Midbrain (tissue), 1 donor: ENCODE measurements around the gene DUOX1.
"Not testable (repeated sequence)": the region's sequence is repeated elsewhere in the genome, so short reads cannot be mapped to it uniquely, and the experiment has no call there.

Source experiments
- DNase-seq: peaks from one replicate; lab custom pipeline; 2025; lab: John Stamatoyannopoulos, UW

The DUOX1 gene

DNA sequence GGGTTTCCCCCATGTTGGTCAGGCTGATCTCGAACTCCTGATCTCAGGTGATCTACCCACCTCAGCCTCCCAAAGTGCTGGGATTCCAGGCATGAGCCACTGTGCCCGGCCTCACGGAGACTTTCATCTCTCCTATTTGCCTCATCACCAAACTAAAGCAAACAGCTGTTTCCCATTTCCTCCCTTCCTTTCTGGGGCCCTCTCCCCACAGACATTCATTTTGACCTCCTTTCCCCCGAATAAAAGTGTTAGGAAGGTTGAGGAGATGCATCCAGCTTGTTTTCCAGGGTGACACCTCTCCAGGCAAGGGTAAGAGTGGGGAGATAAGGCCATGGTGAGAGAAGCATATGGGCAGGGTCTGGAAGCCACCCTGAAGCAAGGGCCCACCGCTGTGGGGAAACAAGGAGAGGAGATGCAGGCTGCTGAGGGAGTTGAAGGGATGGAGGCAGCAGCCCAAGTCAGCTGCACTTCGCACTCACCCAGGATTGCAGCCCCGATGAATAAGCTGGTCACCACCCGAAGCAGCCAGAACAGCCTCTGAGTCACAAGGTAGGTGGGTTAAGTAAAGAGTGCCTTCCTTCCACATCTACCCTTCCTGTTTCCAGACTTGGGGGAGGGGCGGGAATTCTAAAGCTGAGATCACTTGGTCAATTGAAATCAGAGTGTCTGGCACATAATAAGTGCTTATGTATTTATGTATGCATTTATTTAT lies 7.9 kb upstream of the DUOX1 start:
- no peak for DNase-seq

DNA sequence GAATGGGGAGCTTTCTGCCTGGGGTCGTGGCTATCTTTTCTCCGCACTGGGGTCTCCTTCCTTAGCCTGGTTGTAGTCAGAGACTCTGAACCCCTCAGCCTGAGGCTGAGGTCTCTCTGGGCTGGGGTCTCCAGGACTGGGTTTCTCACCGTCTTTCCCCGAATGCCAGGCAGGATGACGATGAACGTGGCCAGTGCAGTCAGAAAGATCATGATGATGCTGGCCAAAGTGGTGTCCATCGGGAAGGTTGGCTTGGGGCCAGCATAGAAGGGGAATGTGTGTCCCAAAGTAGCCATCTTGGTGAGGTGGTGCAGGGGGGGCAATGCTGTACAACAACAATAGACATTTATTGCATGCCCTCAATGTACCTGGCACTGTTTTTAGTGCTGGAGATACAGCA lies 7.1 kb upstream of the DUOX1 start:
- no peak for DNase-seq

DNA sequence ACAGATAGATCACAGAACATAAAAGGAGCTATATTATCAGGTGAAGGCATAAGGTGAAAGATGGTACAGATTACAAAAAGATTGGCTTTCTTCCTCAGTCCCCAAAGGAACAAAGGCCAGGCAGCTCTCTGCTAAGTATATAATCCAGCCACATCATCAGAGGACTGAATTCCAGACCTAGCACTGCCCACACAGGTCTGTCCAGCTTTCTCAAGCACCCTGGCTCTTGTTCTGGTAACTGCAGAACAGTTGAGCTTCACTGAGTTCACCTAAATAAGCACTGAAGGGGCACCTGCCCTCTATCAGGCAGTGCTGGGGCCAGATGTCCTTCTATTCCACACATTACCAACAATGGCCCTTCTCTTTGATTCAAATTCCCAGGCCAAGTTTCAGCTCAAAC lies 6.4 kb upstream of the DUOX1 start:
- no peak for DNase-seq

DNA sequence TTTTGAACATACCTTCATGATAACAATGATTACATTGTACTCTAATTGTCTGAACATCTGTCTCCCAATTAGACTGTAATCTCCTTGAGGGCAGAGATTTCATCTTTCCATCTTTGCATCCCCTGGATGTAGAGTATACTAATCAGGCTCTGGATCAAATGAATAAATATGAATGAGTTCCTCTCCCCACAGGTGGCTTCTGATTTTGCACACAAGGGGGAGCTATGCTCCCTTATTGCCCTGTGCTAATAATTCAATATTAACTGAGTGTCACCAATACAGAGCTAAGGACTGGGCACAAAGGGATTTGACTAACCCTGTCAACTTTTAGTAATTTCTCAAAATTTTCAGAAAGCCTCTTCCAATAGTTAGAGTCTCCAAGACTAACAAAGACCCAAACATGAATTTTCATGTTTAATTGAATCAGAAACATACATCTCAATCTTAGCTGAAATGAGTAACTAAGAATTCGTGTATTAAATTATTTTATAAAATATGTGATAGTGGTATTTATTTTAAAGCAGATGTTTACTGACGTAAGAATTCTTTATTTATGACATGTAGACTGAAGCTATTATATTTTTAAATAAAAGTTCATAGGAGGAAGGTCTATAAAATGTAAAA lies 3.1 kb upstream of the DUOX1 start:
- no peak for DNase-seq

DNA sequence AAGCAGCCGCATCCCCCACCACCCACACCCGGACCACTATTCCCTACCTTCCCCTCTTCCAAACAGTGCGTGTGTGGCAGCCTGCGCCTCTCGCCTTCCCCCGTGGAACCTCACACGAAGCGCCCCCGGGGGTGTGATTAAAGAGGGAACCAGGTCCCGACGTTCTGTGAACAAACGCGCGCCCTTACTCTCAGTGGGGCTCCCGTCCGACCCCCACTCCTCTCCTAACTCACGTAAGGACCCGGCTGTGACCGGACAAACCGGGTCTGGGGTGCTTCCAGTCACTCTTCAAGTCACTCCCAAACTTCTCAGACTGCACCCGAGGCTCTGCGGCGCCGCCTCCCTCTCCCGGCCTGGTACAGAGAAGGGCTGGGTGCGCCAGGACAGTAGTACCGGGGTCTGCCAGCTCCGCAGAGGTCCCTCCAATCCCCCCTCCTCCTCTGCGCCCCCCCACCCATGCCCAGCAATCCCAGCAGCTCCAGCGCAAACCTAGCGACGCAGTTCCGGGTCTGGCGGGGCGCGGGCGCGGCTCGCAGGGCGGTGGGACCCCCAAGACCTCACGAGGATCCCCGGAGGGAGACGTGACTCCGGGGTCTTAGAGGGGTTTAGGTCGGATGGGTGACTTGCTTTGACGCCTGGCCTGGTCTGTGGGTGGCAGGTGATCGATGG lies 689 bp upstream of the DUOX1 start:
- DNase-seq = no peak

DNA sequence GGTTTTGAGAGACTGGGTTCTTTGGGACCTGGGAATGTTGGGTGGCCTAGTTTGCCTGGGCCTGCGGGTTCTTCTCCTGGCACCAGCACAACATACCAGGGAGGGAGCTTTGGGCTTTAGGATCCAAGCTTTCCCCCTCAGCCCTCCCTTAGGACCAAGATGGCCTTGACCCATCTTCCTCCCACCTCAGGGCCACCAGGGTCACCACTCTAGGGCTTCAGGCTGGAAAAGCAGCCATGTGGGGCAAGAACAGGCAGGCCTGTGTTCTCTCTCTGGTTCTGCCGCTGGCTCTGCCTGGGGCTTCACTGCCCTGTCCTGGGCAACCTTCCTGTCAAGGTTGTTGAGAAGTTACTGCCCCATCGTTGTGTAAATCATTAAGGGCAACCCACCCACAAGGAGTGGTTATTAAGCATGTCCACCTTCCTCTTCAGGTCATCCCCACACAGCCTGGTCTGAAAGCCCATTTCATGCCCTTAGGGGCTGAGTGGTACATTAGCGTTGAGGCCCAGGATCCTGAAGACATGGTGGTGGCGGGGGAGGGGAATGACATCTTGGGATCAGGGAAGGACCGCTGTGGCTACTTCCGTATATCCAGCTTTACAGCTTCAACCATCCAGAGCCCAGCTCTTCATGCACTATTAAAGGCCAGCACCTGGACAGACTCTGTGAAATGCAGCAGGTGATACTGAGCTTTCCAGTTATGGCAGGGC lies 652 bp downstream of the DUOX1 start:
- DNase-seq = no peak

DNA sequence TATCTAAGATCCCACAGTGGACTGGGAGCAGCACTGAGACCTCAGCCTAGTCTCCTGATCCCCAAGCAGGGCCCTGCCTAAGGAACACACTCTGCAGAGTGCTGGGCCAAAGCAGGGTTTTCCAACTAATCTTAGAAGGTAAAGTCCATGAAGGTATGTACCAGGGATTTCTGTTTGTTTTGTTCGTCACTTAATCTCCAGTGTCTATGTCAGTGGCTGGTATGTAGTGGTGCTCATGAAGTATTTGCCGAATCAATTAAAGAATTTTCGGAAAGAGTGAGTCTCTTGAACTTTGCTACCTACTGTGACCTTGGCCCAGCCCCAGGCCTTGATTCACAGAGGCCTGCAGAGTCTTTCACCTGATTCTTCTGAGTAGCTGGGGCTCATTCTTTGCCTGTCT lies 1.7 kb downstream of the DUOX1 start:
- no peak for DNase-seq

DNA sequence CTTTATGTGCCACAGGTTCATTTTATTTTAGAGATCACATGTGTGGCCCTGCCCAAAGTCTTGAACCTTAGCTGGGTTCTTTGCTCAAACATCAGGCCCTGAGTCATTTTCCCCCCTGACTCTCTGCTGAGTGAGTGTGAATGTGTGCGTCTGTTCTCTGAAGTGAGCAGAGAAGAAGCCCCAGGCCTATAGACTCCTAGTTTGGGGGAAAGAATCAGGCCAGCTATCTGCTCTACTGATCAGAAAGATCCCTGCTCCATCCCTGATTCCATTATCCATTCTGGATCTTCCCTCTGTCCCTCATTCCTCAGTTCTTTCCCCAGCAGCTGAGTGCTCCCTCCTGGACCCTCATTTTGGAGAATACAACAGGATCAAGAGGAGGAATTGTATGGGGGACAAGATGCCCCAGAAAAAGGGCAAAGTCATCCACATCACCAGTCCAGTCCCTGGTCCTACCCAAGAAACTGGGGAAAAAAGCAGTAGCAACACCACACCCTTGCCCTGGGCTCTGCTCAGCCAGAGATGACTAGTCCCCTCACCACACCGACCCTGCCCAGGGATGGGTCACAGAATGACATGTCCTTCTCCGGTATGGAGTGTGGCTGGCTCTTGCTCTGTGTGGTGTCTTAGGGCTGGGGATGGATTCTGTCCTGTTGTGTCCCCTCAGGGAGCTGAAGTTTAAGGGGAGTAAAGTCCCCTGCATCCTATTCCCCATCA lies 3.2 kb downstream of the DUOX1 start:
- no peak for DNase-seq

DNA sequence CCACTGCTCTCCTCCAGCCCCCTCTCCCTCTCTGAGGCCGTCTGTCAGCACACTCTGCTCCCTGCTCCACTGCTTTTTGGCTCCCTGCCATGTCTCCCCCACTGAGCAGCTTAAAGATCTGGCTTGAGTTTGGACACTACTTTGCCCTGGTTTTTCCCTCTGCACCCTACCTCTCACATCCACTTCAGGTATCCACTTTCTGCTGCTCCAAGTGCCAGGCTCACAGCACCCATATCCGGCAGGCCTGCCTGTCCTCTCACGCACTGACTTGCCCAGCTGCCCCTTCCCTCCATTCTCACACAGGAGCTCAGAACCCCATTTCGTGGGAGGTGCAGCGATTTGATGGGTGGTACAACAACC lies 3.7 kb downstream of the DUOX1 start:
- DNase-seq = no peak

DNA sequence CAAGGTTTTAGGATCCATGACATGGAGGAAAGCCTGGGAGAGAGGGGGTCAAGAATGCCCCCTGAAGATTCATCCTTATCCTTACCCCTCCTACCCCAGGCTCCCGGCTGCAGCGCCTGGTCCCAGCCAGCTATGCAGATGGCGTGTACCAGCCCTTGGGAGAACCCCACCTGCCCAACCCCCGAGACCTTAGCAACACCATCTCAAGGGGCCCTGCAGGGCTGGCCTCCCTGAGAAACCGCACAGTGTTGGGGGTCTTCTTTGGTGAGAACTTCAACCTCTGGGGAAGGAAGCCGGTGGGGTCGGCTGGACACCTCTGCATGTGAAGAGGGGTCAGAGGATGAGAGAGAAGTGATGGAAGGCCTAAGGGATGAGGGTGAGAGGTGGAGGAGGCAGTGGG lies 4.3 kb downstream of the DUOX1 start:
- DNase-seq = no peak

DNA sequence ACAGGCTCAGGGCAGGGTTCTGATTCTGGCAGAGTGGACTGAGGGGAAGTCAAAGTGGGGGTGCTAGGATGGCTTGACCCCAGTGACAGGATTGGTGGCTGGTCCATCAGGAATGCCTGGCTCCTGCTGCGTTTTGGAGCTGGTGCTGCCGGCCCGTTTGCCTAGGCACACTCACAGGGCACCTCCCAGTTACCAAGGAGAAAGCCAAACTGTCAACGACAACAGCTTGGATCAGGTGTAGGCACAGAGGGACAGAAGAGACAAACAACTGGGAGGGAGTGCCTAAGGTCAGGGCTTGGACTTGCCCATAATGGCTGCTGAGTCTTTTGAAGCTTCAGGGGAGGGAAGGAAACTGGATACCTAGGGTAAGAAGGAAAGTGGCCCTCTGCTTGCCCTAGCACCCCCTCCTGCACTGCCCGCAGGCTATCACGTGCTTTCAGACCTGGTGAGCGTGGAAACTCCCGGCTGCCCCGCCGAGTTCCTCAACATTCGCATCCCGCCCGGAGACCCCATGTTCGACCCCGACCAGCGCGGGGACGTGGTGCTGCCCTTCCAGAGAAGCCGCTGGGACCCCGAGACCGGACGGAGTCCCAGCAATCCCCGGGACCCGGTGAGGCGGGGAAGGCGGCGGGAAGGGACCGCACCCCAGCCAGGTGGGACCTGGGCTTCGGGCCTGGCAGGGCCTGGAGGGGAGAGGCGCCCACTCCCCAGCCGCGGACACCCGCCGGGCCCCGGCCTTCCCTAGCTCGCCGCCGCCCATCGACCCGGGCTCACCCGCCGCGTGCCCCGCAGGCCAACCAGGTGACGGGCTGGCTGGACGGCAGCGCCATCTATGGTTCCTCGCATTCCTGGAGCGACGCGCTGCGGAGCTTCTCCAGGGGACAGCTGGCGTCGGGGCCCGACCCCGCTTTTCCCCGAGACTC lies 5.1 kb downstream of the DUOX1 start:
- no peak for DNase-seq

DNA sequence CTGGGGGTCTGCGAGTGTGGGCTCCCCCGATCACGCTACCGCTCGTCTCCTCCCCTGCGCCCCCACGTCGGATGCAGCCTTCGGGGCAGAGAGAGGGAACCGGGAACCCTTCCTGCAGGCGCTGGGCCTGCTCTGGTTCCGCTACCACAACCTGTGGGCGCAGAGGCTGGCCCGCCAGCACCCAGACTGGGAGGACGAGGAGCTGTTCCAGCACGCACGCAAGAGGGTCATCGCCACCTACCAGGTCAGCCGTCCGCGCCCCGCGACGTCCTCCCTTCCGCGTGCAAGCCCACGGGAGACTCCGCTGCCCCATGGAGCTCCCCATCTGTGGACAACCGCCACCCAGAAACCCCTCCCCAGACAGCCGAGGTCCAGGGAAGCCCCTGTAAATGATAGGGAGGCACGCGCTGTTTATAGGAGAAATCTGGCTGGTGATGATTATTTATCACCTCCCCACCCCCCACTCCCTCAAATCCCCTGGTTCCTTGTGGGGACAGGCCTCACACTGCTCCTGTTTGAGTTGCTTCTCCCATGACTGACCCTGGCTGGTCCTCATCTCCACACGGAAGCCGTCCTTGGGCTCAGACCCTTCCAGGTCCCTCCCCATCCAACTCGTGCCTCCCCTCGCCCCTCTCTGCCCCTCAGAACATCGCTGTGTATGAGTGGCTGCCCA lies 6.0 kb downstream of the DUOX1 start:
- not testable (repeated sequence) for DNase-seq

DNA sequence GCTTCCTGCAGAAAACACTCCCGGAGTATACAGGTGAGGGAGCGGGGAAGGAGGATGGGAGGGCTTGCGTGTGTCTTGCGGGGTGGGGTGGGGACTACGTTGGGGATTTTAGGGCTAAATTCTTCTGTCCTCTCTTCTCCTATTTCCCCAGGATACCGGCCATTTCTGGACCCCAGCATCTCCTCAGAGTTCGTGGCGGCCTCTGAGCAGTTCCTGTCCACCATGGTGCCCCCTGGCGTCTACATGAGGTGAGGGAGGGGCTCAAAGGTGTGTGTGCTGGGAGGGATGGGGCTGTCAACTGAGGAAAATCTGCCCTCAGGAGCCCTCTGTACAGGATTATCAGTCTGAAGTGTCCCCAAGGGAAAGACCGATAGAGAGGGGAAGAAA lies 6.6 kb downstream of the DUOX1 start:
- DNase-seq = no peak

DNA sequence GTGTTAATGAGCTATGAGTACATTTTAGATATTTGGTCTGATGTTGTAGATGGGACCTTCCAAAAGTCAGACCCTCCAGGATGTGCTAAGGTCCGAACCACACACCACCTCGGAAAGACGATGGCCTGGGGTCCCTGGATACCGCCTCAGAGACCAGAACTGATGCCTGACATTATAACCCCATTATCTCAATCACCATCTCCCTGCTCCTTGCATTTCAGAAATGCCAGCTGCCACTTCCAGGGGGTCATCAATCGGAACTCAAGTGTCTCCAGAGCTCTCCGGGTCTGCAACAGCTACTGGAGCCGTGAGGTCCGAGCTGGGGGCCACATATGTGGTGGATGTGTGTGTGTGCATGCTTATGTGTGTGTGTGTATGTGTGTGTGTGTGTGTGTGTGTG lies 7.9 kb downstream of the DUOX1 start:
- DNase-seq = no peak

DNA sequence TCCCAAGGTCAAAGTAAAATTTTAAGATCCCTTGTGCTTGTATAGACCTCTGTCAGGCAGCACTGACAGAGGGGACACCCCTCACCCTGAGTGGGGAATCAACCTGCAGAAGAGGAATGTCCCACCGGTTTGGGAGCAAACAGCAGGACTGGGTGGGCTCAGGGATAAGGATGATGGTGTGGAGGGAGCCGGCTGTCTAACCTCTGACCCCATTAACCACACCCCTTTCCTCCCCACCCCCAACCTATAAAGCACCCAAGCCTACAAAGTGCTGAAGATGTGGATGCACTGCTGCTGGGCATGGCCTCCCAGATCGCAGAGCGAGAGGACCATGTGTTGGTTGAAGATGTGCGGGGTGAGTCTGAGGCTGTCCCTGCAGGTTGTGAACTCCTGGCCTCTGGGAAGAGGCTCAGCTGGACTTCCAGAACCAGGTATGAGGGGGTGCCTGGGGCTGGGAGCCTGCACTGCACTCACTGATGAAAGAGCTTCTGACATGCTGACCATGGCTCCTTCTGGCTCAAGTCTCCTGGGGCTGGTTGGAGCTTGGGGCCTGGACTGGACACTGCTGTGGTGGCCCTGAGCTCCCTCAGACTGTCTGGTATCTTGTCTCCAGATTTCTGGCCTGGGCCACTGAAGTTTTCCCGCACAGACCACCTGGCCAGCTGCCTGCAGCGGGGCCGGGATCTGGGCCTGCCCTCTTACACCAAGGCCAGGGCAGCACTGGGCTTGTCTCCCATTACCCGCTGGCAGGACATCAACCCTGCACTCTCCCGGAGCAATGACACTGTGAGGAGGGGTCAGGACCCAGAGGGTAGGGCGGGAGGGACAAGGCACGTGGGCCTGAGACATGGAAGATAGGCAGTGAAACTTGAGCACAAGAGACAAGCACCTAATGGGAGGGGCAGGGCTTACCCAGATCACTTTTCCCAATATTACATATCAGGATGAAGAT lies 9.3 kb downstream of the DUOX1 start:
- no peak for DNase-seq

DNA sequence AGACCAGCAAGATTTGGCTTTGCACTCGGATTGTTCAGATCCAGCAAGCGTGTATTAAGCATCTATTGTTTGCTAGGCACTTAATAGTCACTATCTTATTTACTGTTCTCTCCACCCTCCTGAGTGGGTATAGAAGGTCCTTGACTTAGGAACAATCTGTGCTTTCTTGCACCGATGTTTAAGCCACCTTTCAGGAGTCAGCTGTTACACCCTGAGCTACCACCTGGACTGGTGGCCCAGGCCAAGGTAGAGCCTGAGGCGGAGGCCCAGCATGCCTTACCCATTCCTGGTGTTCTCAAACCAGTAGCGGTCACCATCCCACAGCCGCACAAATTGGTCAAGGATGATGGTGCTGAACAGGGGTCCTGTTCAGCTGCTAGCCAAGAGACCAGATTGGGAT lies 10.0 kb downstream of the DUOX1 start:
- no peak for DNase-seq

DNA sequence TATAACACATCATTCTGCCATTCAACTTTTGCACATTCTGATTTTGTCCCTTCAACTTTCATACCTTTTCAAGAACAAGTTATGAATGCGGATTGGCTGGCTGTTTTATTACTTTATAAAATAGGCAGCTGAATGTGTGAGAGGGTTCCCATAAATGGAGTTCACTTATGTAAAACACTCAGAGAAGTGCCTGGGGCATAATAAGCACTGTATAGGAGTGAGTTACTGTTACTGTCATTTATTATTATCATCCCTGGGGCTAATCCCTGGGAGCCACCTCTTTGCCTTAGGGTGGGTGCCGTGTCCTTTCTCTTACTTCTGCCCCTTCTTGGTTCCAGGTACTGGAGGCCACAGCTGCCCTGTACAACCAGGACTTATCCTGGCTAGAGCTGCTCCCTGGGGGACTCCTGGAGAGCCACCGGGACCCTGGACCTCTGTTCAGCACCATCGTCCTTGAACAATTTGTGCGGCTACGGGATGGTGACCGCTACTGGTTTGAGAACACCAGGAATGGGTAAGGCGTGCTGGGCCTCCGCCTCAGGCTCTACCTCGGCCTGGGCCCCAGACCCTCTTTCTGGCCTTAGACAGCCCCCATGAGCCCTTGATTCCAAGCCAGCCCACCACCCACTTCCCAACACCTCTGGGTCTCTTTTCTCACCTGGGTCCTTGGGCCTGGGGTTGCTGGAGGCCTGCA lies 10.9 kb downstream of the DUOX1 start:
- no peak for DNase-seq

DNA sequence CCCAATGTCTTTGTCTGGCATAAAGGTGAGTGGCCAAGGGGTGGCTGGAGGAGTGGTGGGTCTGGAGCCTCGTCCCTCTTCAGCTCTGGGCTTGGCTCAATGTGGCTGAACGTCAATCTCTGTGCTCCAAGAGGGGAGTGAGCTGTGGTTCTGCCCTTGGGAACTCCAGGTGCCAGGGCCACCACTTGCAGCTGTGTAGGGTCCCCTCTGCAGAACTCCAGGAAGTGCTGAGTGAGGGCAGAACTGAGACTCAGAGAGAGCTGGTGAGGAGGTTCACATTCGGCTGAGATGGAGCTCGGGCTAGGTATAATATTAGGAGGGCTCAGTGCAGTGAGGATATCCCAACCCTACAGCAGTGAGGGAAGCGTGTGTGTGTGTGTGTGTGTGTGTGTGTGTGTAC lies 11.6 kb downstream of the DUOX1 start:
- no peak for DNase-seq

DNA sequence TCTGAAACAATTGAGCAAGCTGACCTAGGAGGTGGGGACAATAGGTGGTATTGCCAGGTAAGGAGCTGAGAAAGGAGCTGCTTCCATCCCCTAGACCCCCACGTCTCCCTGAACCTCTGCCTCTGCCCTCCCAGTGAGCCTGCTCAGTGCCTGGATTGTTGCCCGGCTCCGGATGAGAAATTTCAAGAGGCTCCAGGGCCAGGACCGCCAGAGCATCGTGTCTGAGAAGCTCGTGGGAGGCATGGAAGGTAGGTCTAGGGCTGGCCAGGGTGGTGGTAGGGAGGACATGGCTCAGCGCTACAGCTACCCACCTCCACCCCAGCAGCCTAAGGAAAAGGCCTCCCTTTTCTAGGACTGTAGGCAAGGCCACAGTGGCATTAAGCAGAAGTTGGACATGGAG lies 13.3 kb downstream of the DUOX1 start:
- DNase-seq = no peak
